HepG2 (cell line): ENCODE measurements around the gene NOB1. TPM values are rescaled to one million over a fixed set of nuclear protein-coding genes. Genes with fewer than 3 reads are reported as not detected.

ENCODE experiments used
- ATAC-seq: fragments of 200-7000 bp; cut with Tn5 transposase; 3 replicates; pipeline ENCODE4 v1.9.1; 2020; ENCODE audit warnings: mild to moderate bottlenecking, moderate library complexity
- BruUV-seq: library from RNA; stranded (reverse); fragments of 400-500 nt; replicated peaks from 2 replicates; lab custom pipeline; 2021; lab: Mats Ljungman, UMichigan
- CTCF ChIA-PET: fragments of 300-600 bp; formaldehyde crosslinking; extraction: SDS; loops from one replicate; lab custom pipeline; 2021; ENCODE audit warnings: low total read pairs, inconsistent platforms, low intra/inter-chr PET ratio; lab: Yijun Ruan, JAX
- POLR2A ChIA-PET: fragments of 350-600 bp; sonication (Branson Sonifier 250); formaldehyde crosslinking; loops from one replicate; lab custom pipeline; 2020; ENCODE audit warnings: antibody characterized with exemption, inconsistent platforms; lab: Yijun Ruan, JAX
- DNase-seq: peaks from one replicate; pipeline ENCODE4 v3.0.0-alpha.2; 2015; ENCODE audit warnings: low spot score
- FAIRE-seq: peaks from 3 replicates; lab custom pipeline; 2011; peaks lifted over from hg19 to GRCh38; lab: Jason Lieb, UNC
- H2AFZ ChIP-seq: one replicate; pipeline ENCODE4 v1.6.1; 2011; ENCODE audit warnings: low read length, inconsistent platforms
- H3K27ac ChIP-seq: fragments of 300-600 bp; 3 replicates; pipeline ENCODE4 v1.8.0; 2011; ENCODE audit warnings: mixed run types, mild to moderate bottlenecking, mixed read lengths, low read length, inconsistent platforms; ENCODE audit not compliant: insufficient read depth; ENCODE audit errors: extremely low read length
- H3K27me3 ChIP-seq, 2 experiments: fragments of 200-600 bp in 1 of 2; 2 replicates in 1 of 2; 3 replicates in 1 of 2; pipeline versions ENCODE4 v1.6.0 to v1.8.0; 2011; ENCODE audit warnings: low read length in 2 of 2, mild to moderate bottlenecking in 2 of 2, moderate library complexity in 2 of 2, inconsistent platforms in 1 of 2; ENCODE audit not compliant: insufficient read depth in 2 of 2, control insufficient read depth in 1 of 2
- H3K36me3 ChIP-seq, 2 experiments: fragments of 200-600 bp in 1 of 2; replicated peaks in 1 of 2; 2 replicates in 1 of 2; 3 replicates in 1 of 2; pipeline versions ENCODE4 v1.5.1 to v1.8.0; 2011; ENCODE audit warnings: low read length in 2 of 2, inconsistent platforms in 1 of 2; ENCODE audit not compliant: insufficient read depth in 2 of 2, control insufficient read depth in 1 of 2
- H3K4me1 ChIP-seq: 2 replicates; pipeline ENCODE4 v1.5.1; 2012; ENCODE audit warnings: low read length, inconsistent platforms; ENCODE audit not compliant: insufficient read depth
- H3K4me2 ChIP-seq: 2 replicates; pipeline ENCODE4 v1.6.0; 2011; ENCODE audit warnings: low read depth, low read length, inconsistent platforms
- H3K4me3 ChIP-seq, 3 experiments: fragments of 200-600 bp in 1 of 3; sonication (generic), shearing (Covaris generic) in 1 of 3; replicated peaks in 1 of 3; 2 replicates each; pipeline ENCODE4 v1.5.1; 2011 to 2016; ENCODE audit warnings: low read length in 3 of 3, inconsistent platforms in 2 of 3, low read depth in 2 of 3, mild to moderate bottlenecking in 2 of 3, control low read depth in 1 of 3, mixed read lengths in 1 of 3; ENCODE audit not compliant: insufficient read depth in 1 of 3
- H3K79me2 ChIP-seq: one replicate; pipeline ENCODE4 v1.6.1; 2011; ENCODE audit warnings: low read length, inconsistent platforms; ENCODE audit not compliant: insufficient read depth
- H3K9ac ChIP-seq: 2 replicates; pipeline ENCODE4 v1.6.0; 2011; ENCODE audit warnings: mild to moderate bottlenecking, low read depth, low read length, inconsistent platforms; ENCODE audit not compliant: insufficient read depth
- H3K9me3 ChIP-seq: 2 replicates; pipeline ENCODE4 v1.5.1; 2012; ENCODE audit warnings: mild to moderate bottlenecking, low read length
- H4K20me1 ChIP-seq: 2 replicates; pipeline ENCODE4 v1.6.0; 2011; ENCODE audit warnings: inconsistent platforms, mild to moderate bottlenecking, low read length, moderate library complexity; ENCODE audit not compliant: insufficient read depth
- FOSL2 ChIP-seq: sonication (generic); formaldehyde crosslinking; IDR thresholded peaks from 2 replicates; pipeline ENCODE4 v1.4.0; 2020; ENCODE audit warnings: missing genetic modification reagents
- MAF1 ChIP-seq: sonication (generic); formaldehyde crosslinking; IDR thresholded peaks from 2 replicates; pipeline ENCODE4 v1.5.0; 2020; ENCODE audit warnings: missing genetic modification reagents, borderline replicate concordance
- NFIC ChIP-seq: IDR thresholded peaks from 2 replicates; pipeline ENCODE4 v1.6.1; 2012; ENCODE audit warnings: mild to moderate bottlenecking, low read length, inconsistent platforms
- NFKBIZ ChIP-seq: IDR thresholded peaks from 2 replicates; pipeline ENCODE4 v1.6.1; 2018; ENCODE audit warnings: missing genetic modification reagents, missing compliant biosample characterization
- ONECUT2 ChIP-seq: sonication (generic); formaldehyde crosslinking; IDR thresholded peaks from 2 replicates; pipeline ENCODE4 v1.4.0; 2020; ENCODE audit warnings: missing genetic modification reagents
- PRDM4 ChIP-seq: sonication (generic); formaldehyde crosslinking; IDR thresholded peaks from 2 replicates; pipeline ENCODE4 v1.9.0; 2021; ENCODE audit warnings: missing genetic modification reagents, borderline replicate concordance
- SAP130 ChIP-seq: IDR thresholded peaks from 2 replicates; pipeline ENCODE4 v1.6.1; 2016; ENCODE audit warnings: low read depth
- ZBTB21 ChIP-seq: sonication (generic); formaldehyde crosslinking; IDR thresholded peaks from 2 replicates; pipeline ENCODE4 v1.4.0; 2020; ENCODE audit warnings: missing genetic modification reagents
- ZNF468 ChIP-seq: sonication (generic); formaldehyde crosslinking; IDR thresholded peaks from 2 replicates; pipeline ENCODE4 v1.8.0; 2022; ENCODE audit warnings: mild to moderate bottlenecking, moderate library complexity, missing genetic modification reagents
- ZNF574 ChIP-seq: sonication (generic); formaldehyde crosslinking; IDR thresholded peaks from 2 replicates; pipeline ENCODE4 v1.4.0; 2020; ENCODE audit warnings: missing genetic modification reagents
- WGBS: methylation state at CpG from one replicate; pipeline ENCODE4 v1.1.6; 2017; ENCODE audit warnings: low lambda C conversion rate; 5-methylcytosine and 5-hydroxymethylcytosine counted together
- in situ Hi-C: cut with HindIII; loops from 2 replicates; pipeline ENCODE4 v1.10.0; 2017; ENCODE audit warnings: low pct_unique_long_range_greater_than_20kb; ENCODE audit not compliant: extremely low pct_ligation_motif_present
- intact Hi-C: fragments of 100-400 bp; cut with micrococcal nuclease; formaldehyde crosslinking; loops from one replicate; pipeline ENCODE4 v1.10.0; 2022; ENCODE audit not compliant: unreplicated experiment
- polyA plus RNA-seq, 8 experiments: library from polyadenylated mRNA; depleted of rRNA in 3 of 8; stranded (reverse) in 7 of 8; unstranded in 1 of 8; fragments of >200 nt; fragmentation: Illumina TruSeq in 4 of 8; extraction: Trizol in 4 of 8; gene quantifications; 2 replicates each; pipeline versions ENCODE4 v1.2.1 to v1.2.3, GENCODE V29; 2011 to 2016; ENCODE audit warnings: low read depth in 4 of 8, missing spikeins in 1 of 8, mixed read lengths in 1 of 8; ENCODE audit not compliant: insufficient read depth in 1 of 8
- total RNA-seq, 5 experiments: library from RNA; depleted of rRNA; stranded (reverse); fragments of >200 nt; fragmentation: Illumina TruSeq; extraction: Trizol; gene quantifications; 2 replicates each; pipeline ENCODE4 v1.2.3, GENCODE V29; 2016; ENCODE audit warnings: low read depth in 1 of 5
- TF ChIP-seq, protein P1 (sequence below): sonication (generic); formaldehyde crosslinking; IDR thresholded peaks from 2 replicates; pipeline ENCODE4 v1.4.0; 2020; ENCODE audit warnings: missing genetic modification reagents

Gene NOB1
- total and polyA plus RNA-seq, 2 of the 13 experiments (the other 11 are each of a cell fraction or from before 2014, with no cell fraction given): 47.1 to 162 TPM

GRCh38 chr16:69726313-69727060, 28.2 kb downstream of the NOB1 start, which contains the start of gene NQO1 (continued):
- TF ChIP-seq PRDM4 (CRISPR knock-in tag) (0 out of 2 replicates have a peak, but pooled peaks have one; percentile 65), FOSL2 (no peak; the same call in none of the 2 replicates), NFIC (no peak), ONECUT2 (CRISPR knock-in tag) (no peak), MAF1 (0 out of 2 replicates have a peak, but pooled peaks have one; percentile 30), ZNF468 (CRISPR knock-in tag) (no peak), ZBTB21 (CRISPR knock-in tag) (no peak)
- TF ChIP-seq, all 625 proteins: peak for 249

DNA sequence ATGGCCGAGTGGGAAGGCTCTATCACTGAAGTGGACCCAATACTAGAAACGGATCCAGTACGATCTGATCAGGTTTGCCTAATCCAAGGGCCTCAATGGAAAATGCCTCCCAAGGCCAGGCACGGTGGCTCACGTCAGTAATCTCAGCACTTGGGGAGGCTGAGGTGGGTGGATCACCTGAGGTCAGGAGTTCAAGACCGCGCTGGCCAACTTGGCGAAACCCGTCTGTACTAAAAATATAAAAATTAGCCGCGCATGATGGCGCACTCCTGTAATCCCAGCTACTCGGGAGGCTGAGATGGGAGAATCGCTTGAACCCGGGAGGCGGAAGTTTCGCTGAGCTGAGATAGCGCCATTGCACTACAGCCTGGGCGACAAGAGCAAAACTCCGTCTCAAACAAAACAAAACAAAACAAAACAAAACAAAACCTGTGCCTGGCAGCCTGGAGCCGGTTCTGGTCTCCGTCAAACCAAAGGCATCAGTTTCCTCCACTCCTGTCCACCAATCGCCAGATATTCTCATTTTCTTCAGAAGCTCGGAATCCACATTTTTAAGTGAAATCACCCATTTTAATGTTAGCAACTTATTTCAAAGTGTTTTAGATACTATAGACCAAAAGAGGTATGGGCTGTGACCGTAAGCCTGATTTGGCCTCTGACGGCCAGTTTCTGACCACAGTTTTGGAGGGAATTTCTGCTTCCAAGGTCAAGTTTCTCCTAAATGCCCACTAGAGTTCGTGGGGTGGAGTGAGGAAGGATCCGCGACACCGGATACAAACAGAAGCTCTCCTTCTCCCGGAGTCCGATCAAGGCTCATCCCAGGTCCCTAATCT, 29.0 kb downstream of the NOB1 start:
- DNase-seq: peak; percentile 28
- H3K27me3 ChIP-seq: no peaks in the 10 kb centered on the region
- BruUV-seq: TSS peak; percentile 74
- CTCF ChIA-PET: no interaction called here
- H3K36me3 ChIP-seq: peaks cover 2 to 9% of the 10 kb centered on the region in 2 experiments; a peak in 3 of 5 replicates
- WGBS: 47% methylated on average over 32 of the region's 32 CpGs
- in situ Hi-C loops: no loop called here
- no peak overlapping the region for H2AFZ ChIP-seq
- POLR2A ChIA-PET: interaction anchor here (0.8 to 10.0 kb wide), 15 partner anchors 10 to 395 kb away, joined by 3 to 211 read pairs (median 6); partner anchors contain the start of genes NOB1 and WWP2
- peak overlapping the region; percentile 87 for H3K27ac ChIP-seq
- no peak for FAIRE-seq
- no peaks in the 10 kb centered on the region for H3K9me3 ChIP-seq
- H4K20me1 ChIP-seq: no peaks in the 10 kb centered on the region
- H3K4me3 ChIP-seq: peak overlapping the region; percentile 58 to 72 (median 72)
- peak overlapping the region; percentile 97 for H3K4me2 ChIP-seq
- peaks cover 62% of the 10 kb centered on the region for H3K79me2 ChIP-seq
- ATAC-seq: no peak
- peak overlapping the region; percentile 83 for H3K9ac ChIP-seq
- H3K4me1 ChIP-seq: peaks cover 79% of the 10 kb centered on the region
- intact Hi-C loops: loop anchor here (1.0 kb wide), 1 partner anchor 29 kb away; the partner anchor contains the start of gene NOB1
- TF ChIP-seq, protein P1, sequence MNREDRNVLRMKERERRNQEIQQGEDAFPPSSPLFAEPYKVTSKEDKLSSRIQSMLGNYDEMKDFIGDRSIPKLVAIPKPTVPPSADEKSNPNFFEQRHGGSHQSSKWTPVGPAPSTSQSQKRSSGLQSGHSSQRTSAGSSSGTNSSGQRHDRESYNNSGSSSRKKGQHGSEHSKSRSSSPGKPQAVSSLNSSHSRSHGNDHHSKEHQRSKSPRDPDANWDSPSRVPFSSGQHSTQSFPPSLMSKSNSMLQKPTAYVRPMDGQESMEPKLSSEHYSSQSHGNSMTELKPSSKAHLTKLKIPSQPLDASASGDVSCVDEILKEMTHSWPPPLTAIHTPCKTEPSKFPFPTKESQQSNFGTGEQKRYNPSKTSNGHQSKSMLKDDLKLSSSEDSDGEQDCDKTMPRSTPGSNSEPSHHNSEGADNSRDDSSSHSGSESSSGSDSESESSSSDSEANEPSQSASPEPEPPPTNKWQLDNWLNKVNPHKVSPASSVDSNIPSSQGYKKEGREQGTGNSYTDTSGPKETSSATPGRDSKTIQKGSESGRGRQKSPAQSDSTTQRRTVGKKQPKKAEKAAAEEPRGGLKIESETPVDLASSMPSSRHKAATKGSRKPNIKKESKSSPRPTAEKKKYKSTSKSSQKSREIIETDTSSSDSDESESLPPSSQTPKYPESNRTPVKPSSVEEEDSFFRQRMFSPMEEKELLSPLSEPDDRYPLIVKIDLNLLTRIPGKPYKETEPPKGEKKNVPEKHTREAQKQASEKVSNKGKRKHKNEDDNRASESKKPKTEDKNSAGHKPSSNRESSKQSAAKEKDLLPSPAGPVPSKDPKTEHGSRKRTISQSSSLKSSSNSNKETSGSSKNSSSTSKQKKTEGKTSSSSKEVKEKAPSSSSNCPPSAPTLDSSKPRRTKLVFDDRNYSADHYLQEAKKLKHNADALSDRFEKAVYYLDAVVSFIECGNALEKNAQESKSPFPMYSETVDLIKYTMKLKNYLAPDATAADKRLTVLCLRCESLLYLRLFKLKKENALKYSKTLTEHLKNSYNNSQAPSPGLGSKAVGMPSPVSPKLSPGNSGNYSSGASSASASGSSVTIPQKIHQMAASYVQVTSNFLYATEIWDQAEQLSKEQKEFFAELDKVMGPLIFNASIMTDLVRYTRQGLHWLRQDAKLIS: peak; percentile 85; the same call in 1 of the 2 replicates
- no peak for TF ChIP-seq SAP130
- TF ChIP-seq NFKBIZ (CRISPR knock-in tag): no peak
- TF ChIP-seq ZNF574 (CRISPR knock-in tag): peak; percentile 45; the same call in 1 of the 2 replicates
